Measurements from ENCODE around the gene NUP133.

NUP133 gene

DNA sequence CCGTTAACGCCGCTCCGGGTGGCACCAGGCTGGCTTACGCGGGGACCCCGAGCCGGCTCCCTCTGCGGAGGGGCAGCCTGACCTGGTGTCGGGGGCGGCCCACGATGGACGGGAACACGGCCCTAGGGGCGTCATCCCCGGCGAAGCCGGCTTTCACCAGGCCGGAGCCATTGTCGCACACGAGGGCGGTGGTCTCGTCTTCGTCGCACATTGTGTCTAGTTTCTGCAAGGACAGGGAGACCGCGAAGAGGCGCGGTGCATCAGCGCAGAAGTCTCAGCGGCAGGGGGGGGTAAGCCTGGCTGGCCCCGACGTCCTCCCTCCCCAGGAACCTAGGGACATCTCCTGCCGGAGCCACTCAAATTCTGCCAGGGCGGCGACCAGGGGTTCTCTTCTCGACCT is 75.2 kb downstream of the NUP133 start:
- H3K4me3 ChIP-seq (replicated peaks; ENCODE audit: low read depth, low read length), result no peak overlapping the region
- no peak for DNase-seq (ENCODE audit: extremely low read depth, insufficient read length)
- no peaks in the 10 kb centered on the region for H3K36me3 ChIP-seq (ENCODE audit: control insufficient read depth, insufficient read depth, low read length)
- peaks cover 5% of the 10 kb centered on the region; the same call in 1 of the 2 replicates for H3K27me3 ChIP-seq (replicated peaks; ENCODE audit: control insufficient read depth, insufficient read depth, low read length)
- TF ChIP-seq, protein P1, sequence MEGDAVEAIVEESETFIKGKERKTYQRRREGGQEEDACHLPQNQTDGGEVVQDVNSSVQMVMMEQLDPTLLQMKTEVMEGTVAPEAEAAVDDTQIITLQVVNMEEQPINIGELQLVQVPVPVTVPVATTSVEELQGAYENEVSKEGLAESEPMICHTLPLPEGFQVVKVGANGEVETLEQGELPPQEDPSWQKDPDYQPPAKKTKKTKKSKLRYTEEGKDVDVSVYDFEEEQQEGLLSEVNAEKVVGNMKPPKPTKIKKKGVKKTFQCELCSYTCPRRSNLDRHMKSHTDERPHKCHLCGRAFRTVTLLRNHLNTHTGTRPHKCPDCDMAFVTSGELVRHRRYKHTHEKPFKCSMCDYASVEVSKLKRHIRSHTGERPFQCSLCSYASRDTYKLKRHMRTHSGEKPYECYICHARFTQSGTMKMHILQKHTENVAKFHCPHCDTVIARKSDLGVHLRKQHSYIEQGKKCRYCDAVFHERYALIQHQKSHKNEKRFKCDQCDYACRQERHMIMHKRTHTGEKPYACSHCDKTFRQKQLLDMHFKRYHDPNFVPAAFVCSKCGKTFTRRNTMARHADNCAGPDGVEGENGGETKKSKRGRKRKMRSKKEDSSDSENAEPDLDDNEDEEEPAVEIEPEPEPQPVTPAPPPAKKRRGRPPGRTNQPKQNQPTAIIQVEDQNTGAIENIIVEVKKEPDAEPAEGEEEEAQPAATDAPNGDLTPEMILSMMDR (IDR thresholded peaks at IDR 0.05; ENCODE audit: insufficient read depth, low read length, poor library complexity, severe bottlenecking), result no peak

DNA sequence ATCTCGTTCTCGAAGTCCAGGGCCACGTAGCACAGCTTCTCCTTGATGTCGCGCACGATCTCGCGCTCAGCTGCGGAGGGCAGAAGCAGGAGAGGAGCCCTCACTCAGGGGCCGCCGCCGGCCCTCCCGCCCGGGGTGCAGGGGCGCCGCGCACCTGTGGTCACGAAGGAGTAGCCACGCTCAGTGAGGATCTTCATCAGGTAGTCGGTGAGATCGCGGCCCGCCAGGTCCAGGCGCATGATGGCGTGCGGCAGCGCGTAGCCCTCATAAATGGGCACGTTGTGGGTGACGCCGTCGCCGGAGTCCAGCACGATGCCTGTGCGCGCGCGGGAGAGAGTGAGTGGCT is 76.1 kb downstream of the NUP133 start:
- H3K4me3 ChIP-seq (replicated peaks; ENCODE audit: low read depth, low read length), result no peak overlapping the region
- H3K36me3 ChIP-seq (ENCODE audit: control insufficient read depth, insufficient read depth, low read length), result no peaks in the 10 kb centered on the region
- H3K27me3 ChIP-seq (replicated peaks; ENCODE audit: control insufficient read depth, insufficient read depth, low read length), result peaks cover 5% of the 10 kb centered on the region; the same call in 1 of the 2 replicates
- no peak for DNase-seq (ENCODE audit: extremely low read depth, insufficient read length)
- TF ChIP-seq, protein P1 (IDR thresholded peaks at IDR 0.05; ENCODE audit: insufficient read depth, low read length, poor library complexity, severe bottlenecking), result no peak

DNA sequence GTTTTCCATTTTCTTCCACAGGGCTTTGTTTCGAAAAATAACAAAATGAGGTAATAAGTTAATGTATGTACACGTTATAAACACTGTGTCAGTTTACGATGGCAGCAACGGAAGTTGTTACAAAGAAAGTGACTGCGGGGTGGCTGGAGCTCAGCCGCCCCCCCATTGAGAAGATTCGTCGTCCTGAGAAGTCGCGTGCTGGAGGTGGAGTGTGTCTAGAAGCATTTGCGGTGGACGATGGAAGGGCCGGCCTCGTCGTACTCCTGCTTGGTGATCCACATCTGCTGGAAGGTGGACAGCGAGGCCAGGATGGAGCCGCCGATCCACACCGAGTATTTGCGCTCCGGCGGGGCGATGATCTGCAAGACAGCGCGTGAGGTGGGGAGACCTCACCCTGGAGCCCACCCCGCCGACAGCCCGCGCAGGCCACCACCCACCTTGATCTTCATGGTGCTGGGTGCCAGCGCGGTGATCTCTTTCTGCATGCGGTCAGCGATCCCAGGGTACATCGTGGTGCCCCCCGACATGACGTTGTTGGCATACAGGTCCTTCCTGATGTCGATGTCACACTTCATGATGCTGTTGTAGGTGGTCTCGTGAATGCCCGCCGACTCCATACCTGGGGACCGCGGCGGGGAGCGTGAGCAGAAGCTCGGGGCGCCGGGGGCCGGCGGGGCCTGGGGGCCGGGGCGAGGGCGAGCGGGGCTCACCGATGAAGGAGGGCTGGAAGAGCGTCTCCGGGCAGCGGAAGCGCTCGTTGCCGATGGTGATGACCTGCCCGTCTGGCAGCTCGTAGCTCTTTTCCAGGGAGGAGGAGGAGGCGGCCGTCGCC is 76.6 kb downstream of the NUP133 start:
- TF ChIP-seq, protein P1 (IDR thresholded peaks at IDR 0.05; ENCODE audit: insufficient read depth, low read length, poor library complexity, severe bottlenecking), result no peak
- H3K27me3 ChIP-seq (replicated peaks; ENCODE audit: control insufficient read depth, insufficient read depth, low read length), result peaks cover 5% of the 10 kb centered on the region; the same call in 1 of the 2 replicates
- H3K36me3 ChIP-seq (ENCODE audit: control insufficient read depth, insufficient read depth, low read length), result no peaks in the 10 kb centered on the region
- no peak overlapping the region for H3K4me3 ChIP-seq (replicated peaks; ENCODE audit: low read depth, low read length)
- no peak for DNase-seq (ENCODE audit: extremely low read depth, insufficient read length)

DNA sequence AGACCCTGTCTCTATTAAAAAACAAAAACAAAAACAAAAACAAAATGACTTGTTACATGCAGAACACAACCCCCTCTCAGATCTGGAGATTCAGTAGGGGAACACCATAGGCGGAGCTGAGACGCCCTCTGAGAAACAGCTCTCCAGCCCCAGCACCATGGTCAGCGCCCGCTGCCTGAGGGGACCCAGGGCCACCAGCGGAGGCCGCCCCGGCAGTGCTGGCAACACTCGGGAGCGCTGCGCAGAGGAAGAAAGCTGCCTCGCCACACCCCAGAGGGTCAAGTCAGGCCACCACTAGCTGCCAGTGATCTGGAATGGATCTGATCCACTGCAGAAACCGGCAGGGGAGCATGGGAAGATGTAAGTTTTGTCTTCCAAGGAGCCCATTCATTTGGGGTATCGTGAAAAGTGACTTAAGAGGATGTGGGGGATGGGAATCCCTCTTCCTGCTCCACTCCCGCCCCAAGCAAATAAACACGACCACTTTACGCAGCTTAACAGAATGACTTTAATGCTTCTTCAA is 77.3 kb downstream of the NUP133 start:
- TF ChIP-seq, protein P1 (IDR thresholded peaks at IDR 0.05; ENCODE audit: insufficient read depth, low read length, poor library complexity, severe bottlenecking), result no peak
- Histone ChIP-seq H3K27me3 (replicated peaks; ENCODE audit: control insufficient read depth, insufficient read depth, low read length) (peaks cover 5% of the 10 kb centered on the region), H3K4me3 (replicated peaks; ENCODE audit: low read depth, low read length) (no peak overlapping the region), H3K36me3 (ENCODE audit: control insufficient read depth, insufficient read depth, low read length) (no peaks in the 10 kb centered on the region)
- no peak for DNase-seq (ENCODE audit: extremely low read depth, insufficient read length)

DNA sequence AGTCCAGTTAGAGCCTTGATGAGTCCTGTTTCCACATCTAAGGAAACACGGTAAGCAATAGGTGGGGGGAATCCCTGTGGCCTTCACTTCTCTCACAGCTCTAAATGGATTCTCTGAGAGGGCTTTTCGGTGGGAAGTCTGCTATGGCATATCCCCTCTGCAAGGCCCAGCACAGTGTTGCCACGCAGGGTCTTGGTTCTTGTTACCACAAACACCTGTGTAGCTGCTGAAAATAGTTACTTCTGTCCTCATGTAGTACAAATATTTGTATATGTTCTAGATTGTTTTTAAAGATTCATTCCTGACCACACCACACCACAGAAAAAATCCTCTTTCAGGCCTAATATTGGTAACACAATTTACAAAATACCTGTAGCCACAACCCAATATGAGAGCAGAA is 79.9 kb downstream of the NUP133 start:
- Histone ChIP-seq H3K4me3 (replicated peaks; ENCODE audit: low read depth, low read length) (no peak overlapping the region), H3K36me3 (ENCODE audit: control insufficient read depth, insufficient read depth, low read length) (no peaks in the 10 kb centered on the region), H3K27me3 (replicated peaks; ENCODE audit: control insufficient read depth, insufficient read depth, low read length) (peaks cover 2% of the 10 kb centered on the region)
- TF ChIP-seq, protein P1 (IDR thresholded peaks at IDR 0.05; ENCODE audit: insufficient read depth, low read length, poor library complexity, severe bottlenecking), result no peak
- DNase-seq (ENCODE audit: extremely low read depth, insufficient read length), result no peak

All from GM06990 (cell line).